Tibial nerve (tissue), 4 donors: ENCODE data around the gene FRMPD1. TPM values are rescaled to one million over a fixed set of nuclear protein-coding genes. Genes with fewer than 3 reads are reported as not detected.
A peak's percentile ranks its signal among the peaks of the same experiment; 100 is the strongest.
"Not testable (repeated sequence)": the region's sequence is repeated elsewhere in the genome, so short reads cannot be mapped to it uniquely, and the experiment has no call there.

Source experiments
- DNase-seq, 2 donors: peaks; one replicate each; pipeline ENCODE4 v3.0.0-alpha.2; 2019; ENCODE audit warnings: low spot score in 2 of 2
- H3K27ac ChIP-seq, 4 donors: fragments of 200-600 bp; sonication (generic) in 3 of 4; one replicate each; pipeline ENCODE4 v1.5.1; 2017 to 2019; ENCODE audit warnings: mild to moderate bottlenecking in 1 of 4
- H3K27me3 ChIP-seq, 2 donors: fragments of 200-600 bp; sonication (generic) in 1 of 2; one replicate each; pipeline versions ENCODE4 v1.5.1 to v1.6.0; 2017 to 2019
- H3K36me3 ChIP-seq, 3 donors: fragments of 200-600 bp; sonication (generic); one replicate each; pipeline ENCODE4 v1.5.1; 2018 to 2019
- H3K4me1 ChIP-seq, 4 donors: fragments of 200-600 bp; sonication (generic) in 3 of 4; one replicate each; pipeline ENCODE4 v1.5.1; 2017 to 2019
- H3K4me3 ChIP-seq, 4 donors: fragments of 200-600 bp; sonication (generic) in 3 of 4; one replicate each; pipeline ENCODE4 v1.5.1; 2017 to 2019; ENCODE audit warnings: mild to moderate bottlenecking in 1 of 4, moderate library complexity in 1 of 4
- H3K9me3 ChIP-seq, 4 donors: fragments of 200-600 bp; sonication (generic) in 3 of 4; one replicate each; pipeline ENCODE4 v1.5.1; 2017 to 2019
- EP300 ChIP-seq, 2 donors: sonication (generic); formaldehyde crosslinking; IDR thresholded peaks; one replicate each; pipeline ENCODE4 v1.6.1; 2017; ENCODE audit warnings: antibody characterized with exemption in 2 of 2, mild to moderate bottlenecking in 1 of 2
- POLR2A ChIP-seq, 2 donors: fragments of 450-650 bp; IDR thresholded peaks; one replicate each; pipeline ENCODE4 v1.6.1; 2017; ENCODE audit warnings: antibody characterized with exemption in 2 of 2, mild to moderate bottlenecking in 2 of 2, moderate library complexity in 2 of 2
- WGBS, 2 donors: methylation state at CpG; one replicate each; pipeline ENCODE4 v1.1.5; 2018; 5-methylcytosine and 5-hydroxymethylcytosine counted together
- total RNA-seq, 4 donors: library from RNA; depleted of rRNA; stranded (reverse); fragments of >200 nt; gene quantifications; one replicate each; pipeline ENCODE4 v1.1.0, GENCODE V29; 2016
- TF ChIP-seq, protein P1 (sequence below), 5 experiments: fragments of 200-600 bp in 3 of 5; fragments of 450-650 bp in 2 of 5; sonication (generic) in 3 of 5; IDR thresholded peaks; one replicate each; pipeline ENCODE4 v1.5.1; 2016 to 2019; ENCODE audit warnings: antibody characterized with exemption in 5 of 5, mild to moderate bottlenecking in 3 of 5, moderate library complexity in 2 of 5

Gene FRMPD1, protein sequence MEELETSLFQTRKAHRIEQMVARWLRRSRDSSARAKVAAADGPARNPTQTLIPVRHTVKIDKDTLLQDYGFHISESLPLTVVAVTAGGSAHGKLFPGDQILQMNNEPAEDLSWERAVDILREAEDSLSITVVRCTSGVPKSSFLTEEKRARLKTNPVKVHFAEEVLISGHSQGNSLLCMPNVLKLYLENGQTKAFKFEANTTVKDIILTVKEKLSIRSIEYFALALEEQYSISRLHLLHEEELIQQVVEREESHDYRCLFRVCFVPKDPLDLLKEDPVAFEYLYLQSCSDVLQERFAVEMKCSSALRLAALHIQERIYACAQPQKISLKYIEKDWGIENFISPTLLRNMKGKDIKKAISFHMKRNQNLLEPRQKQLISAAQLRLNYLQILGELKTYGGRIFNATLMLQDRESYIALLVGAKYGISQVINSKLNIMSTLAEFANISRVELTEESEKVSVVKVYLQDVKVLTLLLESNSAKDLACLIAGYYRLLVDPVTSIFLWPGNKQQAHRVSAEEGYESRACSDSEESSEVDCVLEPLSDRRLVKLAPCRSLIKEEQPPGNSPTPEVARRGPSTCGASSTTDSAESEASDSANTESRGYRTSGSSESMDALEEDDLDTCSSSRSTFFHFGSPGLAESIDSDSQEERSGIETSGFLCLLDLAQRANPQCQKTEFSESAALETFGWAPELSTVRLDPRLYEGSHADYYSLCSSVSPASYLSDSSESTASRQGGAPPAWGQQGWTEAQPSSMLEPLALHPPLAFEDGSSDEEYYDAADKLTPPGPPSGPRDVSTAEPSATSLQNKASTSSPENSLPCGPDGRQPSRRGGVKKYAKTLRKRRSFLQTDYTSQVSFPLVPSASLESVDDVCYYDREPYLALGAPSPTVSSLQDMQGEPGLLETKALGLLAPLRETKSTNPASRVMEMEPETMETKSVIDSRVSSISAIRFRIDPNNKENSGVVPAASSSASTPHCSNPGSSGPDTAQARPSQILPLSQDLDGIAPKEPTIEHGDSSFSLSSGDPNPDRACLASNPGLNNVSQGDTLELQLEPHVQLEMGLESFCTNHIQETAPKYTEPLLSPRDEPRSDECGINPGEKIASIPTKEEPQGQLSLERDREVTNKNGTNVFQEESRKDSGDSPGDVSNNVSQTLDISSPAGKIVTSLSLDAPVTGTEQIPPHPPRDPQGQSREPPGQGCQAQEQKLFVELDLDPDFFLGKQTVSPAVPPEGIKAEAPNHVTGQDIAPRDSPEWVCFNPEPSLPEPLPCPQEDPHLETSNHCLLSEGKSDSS (N-terminal part only)
- total RNA-seq = 1 to 10 TPM in 1 of 4 donors, under 1 TPM in 2, not detected in 1; 0.30 to 1.6 (median 0.42) TPM

DNA sequence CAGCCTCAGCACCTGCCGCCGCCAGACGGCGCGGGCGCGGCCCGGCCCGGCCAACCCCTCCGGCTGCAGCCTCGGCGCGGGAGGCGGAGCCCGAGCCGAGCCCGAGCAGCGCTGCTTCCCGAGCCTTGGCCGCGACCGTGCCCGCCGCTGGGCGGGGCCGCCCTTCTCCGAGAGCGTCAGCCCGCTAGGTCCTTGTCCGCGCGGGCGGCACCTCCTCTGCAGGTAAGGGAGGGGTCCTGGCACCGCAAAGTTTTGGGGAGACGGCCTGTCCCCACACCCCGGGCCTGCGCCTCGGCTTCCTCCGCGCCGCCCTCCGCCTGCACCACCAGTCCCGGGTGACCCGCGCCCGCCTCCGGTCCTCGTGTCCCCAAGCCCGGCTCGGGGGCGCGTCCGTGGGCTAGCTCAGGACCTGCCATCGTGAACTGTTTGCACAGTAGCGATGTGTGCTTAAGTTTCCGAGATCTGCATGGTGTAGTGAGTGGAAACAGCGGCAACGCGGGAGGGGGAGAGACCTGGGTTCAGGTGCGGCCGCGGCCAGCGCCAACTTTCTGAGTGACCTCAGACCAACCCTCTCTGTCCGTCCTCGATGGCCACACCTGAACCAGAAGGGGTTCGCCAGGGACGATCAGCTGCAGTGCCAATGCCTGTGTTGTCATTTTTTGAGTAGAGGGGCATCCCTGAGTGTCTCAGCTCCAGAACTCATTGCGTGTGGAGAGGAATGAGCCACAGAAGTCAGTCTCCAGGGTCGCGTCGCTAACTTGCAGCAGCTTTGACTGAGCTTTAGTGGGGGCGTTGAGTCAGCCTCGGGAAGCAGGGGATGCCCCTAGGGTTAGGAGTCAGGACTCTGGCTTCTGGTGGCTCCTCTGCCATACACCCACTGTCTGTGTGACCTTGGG lies at the start of gene FRMPD1:
Gene FRMPD1, plus strand, starts transcription at position 82 of the 896 bp plus-strand sequence. CDS start 41,688 bp downstream, outside the sequence.
- Histone ChIP-seq H3K36me3 (no peaks in the 10 kb centered on the region), H3K27ac (peak within 1 kb of the TSS in 1 of 4 donors; percentile 37), H3K27me3 (peaks cover 0 to 35% of the 10 kb centered on the region in 2 donors), H3K4me1 (peaks cover 0 to 16% (median 6%) of the 10 kb centered on the region in 4 donors), H3K9me3 (no peaks in the 10 kb centered on the region), H3K4me3 (peak within 1 kb of the TSS; percentile 29 to 65 (median 54))
- DNase-seq = no peak
- WGBS, 2 donors = 1% methylated on average over 36 to 38 of the region's 73 CpGs
- no peak for TF ChIP-seq POLR2A (IDR thresholded peaks at IDR 0.05)
- TF ChIP-seq, protein P1, sequence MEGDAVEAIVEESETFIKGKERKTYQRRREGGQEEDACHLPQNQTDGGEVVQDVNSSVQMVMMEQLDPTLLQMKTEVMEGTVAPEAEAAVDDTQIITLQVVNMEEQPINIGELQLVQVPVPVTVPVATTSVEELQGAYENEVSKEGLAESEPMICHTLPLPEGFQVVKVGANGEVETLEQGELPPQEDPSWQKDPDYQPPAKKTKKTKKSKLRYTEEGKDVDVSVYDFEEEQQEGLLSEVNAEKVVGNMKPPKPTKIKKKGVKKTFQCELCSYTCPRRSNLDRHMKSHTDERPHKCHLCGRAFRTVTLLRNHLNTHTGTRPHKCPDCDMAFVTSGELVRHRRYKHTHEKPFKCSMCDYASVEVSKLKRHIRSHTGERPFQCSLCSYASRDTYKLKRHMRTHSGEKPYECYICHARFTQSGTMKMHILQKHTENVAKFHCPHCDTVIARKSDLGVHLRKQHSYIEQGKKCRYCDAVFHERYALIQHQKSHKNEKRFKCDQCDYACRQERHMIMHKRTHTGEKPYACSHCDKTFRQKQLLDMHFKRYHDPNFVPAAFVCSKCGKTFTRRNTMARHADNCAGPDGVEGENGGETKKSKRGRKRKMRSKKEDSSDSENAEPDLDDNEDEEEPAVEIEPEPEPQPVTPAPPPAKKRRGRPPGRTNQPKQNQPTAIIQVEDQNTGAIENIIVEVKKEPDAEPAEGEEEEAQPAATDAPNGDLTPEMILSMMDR (IDR thresholded peaks at IDR 0.05) = no peak
- no peak for TF ChIP-seq EP300 (IDR thresholded peaks at IDR 0.05)

DNA sequence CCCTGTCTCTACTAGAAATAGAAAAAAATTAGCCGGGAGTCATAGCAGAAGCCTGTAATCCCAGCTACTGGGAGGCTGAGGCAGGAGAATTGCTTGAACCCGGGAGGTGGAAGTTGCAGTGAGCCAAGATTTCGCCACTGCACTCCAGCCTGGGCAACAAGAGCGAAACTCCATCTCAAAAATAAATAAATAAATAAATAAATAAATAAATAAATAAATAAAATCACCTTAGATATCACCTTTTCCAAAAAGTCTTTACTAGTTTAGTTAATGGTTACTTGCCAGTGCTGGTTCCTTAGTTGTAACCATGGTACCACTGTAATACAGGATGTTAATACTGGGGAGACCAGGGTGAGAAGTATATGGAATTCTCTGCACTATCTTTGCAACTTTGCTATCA lies 48.7 kb upstream of the FRMPD1 start:
- WGBS, 2 donors = 87 to 89% methylated on average over 4 of the region's 4 CpGs
- H3K4me1 ChIP-seq, H3K27ac ChIP-seq, H3K4me3 ChIP-seq, DNase-seq, H3K9me3 ChIP-seq, H3K36me3 ChIP-seq, H3K27me3 ChIP-seq: not testable (repeated sequence)

DNA sequence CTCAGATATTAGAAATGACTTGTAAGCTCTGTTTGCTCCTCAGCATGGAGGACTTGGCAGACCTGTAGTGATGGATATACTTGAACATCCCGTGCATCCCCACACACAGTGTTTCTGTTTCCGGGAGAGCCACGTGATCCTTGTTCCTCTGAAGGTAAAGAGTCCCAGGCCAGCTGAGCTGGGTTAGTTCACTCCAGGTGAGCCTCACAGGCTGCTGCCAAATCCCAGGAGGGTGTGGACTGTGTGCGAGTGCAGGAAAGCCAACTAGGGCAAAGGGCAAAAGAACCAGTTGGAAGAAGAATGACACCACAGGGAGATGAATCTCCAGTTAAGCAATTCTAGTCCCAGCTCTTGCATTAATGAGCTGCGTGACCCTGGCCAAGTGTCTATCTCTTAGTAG lies 47.9 kb upstream of the FRMPD1 start:
- TF ChIP-seq POLR2A (IDR thresholded peaks at IDR 0.05) (no peak), EP300 (IDR thresholded peaks at IDR 0.05) (peak in 1 of 2 donors; percentile 33)
- WGBS, 2 donors = 62 to 64% methylated on average over 5 of the region's 5 CpGs
- Histone ChIP-seq H3K27me3 (no peaks in the 10 kb centered on the region), H3K4me3 (no peak overlapping the region), H3K27ac (no peak overlapping the region), H3K9me3 (no peaks in the 10 kb centered on the region), H3K4me1 (no peaks in the 10 kb centered on the region), H3K36me3 (no peaks in the 10 kb centered on the region)
- DNase-seq = peak in 1 of 2 donors; percentile 16

DNA sequence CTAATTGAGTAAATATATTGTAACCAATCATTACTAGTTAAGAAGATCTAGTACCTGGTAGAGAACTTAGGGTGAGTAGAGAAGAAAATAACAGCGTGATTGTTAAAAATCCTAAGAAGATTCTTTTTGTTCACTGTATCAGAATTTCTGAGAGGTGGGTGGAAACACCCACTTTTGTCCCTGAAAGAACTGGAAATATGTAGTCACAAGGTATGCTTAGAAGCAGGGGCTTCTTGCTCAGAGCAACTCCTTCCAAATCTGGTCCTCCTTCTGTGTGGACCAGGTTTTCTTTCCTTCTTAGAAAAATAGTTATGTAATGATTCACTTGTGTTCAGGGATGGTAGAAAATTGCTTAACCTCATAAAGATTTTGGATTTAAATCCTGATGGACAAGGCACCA lies 46.5 kb upstream of the FRMPD1 start:
- Histone ChIP-seq H3K9me3 (no peaks in the 10 kb centered on the region), H3K27ac (no peak overlapping the region), H3K27me3 (no peaks in the 10 kb centered on the region), H3K36me3 (no peaks in the 10 kb centered on the region), H3K4me1 (no peaks in the 10 kb centered on the region), H3K4me3 (no peak overlapping the region)
- TF ChIP-seq, protein P1 (IDR thresholded peaks at IDR 0.05) = no peak
- no peak for DNase-seq
- 77 to 81% methylated on average over 1 of the region's 1 CpG for whole genome bisulfite sequencing, 2 donors

DNA sequence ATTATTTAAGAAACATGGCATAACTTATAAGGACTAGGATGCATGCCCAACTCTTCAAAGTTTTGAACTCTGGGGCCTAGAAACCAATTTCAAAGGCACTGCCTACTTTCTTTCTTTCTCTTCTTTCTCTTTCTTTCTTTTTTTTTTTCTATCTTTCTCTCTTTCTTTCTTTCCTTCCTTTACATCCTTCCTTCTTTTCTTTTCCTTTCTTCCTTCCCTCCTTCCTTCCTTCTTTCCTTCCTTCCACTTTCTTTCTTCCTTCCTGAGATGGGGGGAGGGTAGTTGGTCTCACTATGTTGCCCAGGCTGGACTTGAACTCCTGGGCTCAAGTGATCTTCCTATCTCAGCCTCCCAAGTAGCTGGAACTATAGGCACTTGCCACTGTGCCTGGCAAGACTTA lies 42.5 kb upstream of the FRMPD1 start:
- Histone ChIP-seq H3K4me3 (no peak overlapping the region), H3K27me3 (no peaks in the 10 kb centered on the region), H3K27ac (no peak overlapping the region), H3K4me1 (no peaks in the 10 kb centered on the region), H3K9me3 (no peaks in the 10 kb centered on the region), H3K36me3 (no peaks in the 10 kb centered on the region)
- TF ChIP-seq EP300 (IDR thresholded peaks at IDR 0.05) = no peak
- no peak for TF ChIP-seq POLR2A (IDR thresholded peaks at IDR 0.05)
- TF ChIP-seq, protein P1 (IDR thresholded peaks at IDR 0.05) = no peak
- no peak for DNase-seq
